ENCODE measurements around the gene SDHA.
"Not testable (repeated sequence)": the region's sequence is repeated elsewhere in the genome, so short reads cannot be mapped to it uniquely, and the experiment has no call there.

DNA sequence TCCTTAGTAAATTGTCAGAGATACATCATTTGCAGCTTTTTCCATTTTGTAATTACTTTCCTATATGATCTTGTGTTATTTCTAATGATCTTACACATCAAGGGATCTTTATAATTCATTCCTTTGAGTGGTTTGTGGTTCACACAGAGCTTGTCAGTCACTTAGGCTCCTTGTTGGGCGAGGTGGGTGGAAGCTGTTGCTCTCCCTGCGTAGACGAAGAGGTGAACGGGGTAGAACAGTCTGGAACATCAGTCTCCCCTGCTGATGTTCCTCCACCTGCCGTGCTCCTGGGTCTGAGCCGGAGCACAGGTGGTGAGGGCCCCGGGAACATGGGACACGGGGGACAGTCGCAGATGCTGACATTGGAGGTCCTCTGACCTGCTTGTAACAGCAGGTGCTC, 17.4 kb downstream of the SDHA start:
- TF ChIP-seq CTCF (IDR thresholded peaks at IDR 0.05; ENCODE audit: low read depth, low read length); EZH2phosphoT487 (IDR thresholded peaks at IDR 0.05; ENCODE audit: low read depth): not testable (repeated sequence)

Measured in OCI-LY3 (cell line).